H1 (cell line): ENCODE results near the gene TFDP1.

Experiments used
- HDAC6 ChIP-seq: IDR thresholded peaks from one replicate; pipeline ENCODE4 v1.7.1; 2012; ENCODE audit warnings: low read depth, mild to moderate bottlenecking, inconsistent platforms, low read length, moderate library complexity
- JUN ChIP-seq: IDR thresholded peaks from 2 replicates; pipeline ENCODE4 v1.6.1; 2011; ENCODE audit warnings: low read depth, mild to moderate bottlenecking, improper control_type of control experiment, low read length
- KDM1A ChIP-seq: fragments of 200-600, 300-600 bp; sonication (generic); IDR thresholded peaks from 2 replicates; pipeline ENCODE4 v1.7.1; 2016; ENCODE audit warnings: mild to moderate bottlenecking, low read length, borderline replicate concordance
- KDM4A ChIP-seq: IDR thresholded peaks from one replicate; pipeline ENCODE4 v1.7.1; 2012; ENCODE audit warnings: low read depth, mild to moderate bottlenecking, moderate library complexity, low read length, inconsistent platforms; ENCODE audit not compliant: severe bottlenecking
- POLR2A ChIP-seq, 2 experiments: IDR thresholded peaks; 1 replicate in 1 of 2; 2 replicates in 1 of 2; pipeline ENCODE4 v1.6.1; 2011; ENCODE audit warnings: low read depth in 2 of 2, low read length in 2 of 2, mild to moderate bottlenecking in 2 of 2; ENCODE audit errors: control extremely low read depth in 1 of 2
- SIN3A ChIP-seq, 2 experiments: IDR thresholded peaks in 1 of 2; conservative IDR thresholded peaks in 1 of 2; 2 replicates each; pipeline ENCODE4 v1.6.1; 2011 to 2012; ENCODE audit warnings: low read length in 2 of 2, improper control_type of control experiment in 1 of 2, low read depth in 1 of 2, mild to moderate bottlenecking in 1 of 2
- SUZ12 ChIP-seq: fragments of 200-600 bp; sonication (generic); IDR thresholded peaks from 2 replicates; pipeline ENCODE4 v1.6.1; 2012; ENCODE audit warnings: mild to moderate bottlenecking, inconsistent platforms, low read length, moderate library complexity, mixed read lengths
- TAF1 ChIP-seq: IDR thresholded peaks from 2 replicates; pipeline ENCODE4 v1.6.1; 2011; ENCODE audit warnings: mild to moderate bottlenecking, low read depth, low read length
- TEAD4 ChIP-seq: IDR thresholded peaks from 2 replicates; pipeline ENCODE4 v1.6.1; 2012; ENCODE audit warnings: low read depth, low read length, inconsistent platforms, mixed read lengths
- YY1 ChIP-seq: IDR thresholded peaks from 2 replicates; pipeline ENCODE4 v1.6.1; 2011; ENCODE audit warnings: low read depth, mild to moderate bottlenecking, low read length
- TF ChIP-seq, protein P1 (sequence below), 3 experiments: IDR thresholded peaks; 1 replicate in 2 of 3; 2 replicates in 1 of 3; pipeline versions ENCODE4 v1.5.1 to v1.6.1; 2011; ENCODE audit warnings: low read length in 3 of 3, mild to moderate bottlenecking in 3 of 3, inconsistent platforms in 2 of 3, low read depth in 1 of 3, moderate library complexity in 1 of 3; ENCODE audit not compliant: insufficient read depth in 1 of 3; ENCODE audit errors: control extremely low read depth in 1 of 3

GRCh38 chr13:113655346-113656002 lies 70.9 kb downstream of the TFDP1 start:
- TF ChIP-seq POLR2A (IDR thresholded peaks at IDR 0.05; ENCODE audit: control extremely low read depth in 1 of 2, low read depth in 2 of 2, low read length in 2 of 2) (no peak), KDM1A (no peak), SIN3A (conservative IDR thresholded peaks at IDR 0.05 in 1 of 2, IDR thresholded peaks at IDR 0.05 in 1 of 2; ENCODE audit: low read depth in 1 of 2, low read length in 2 of 2) (no peak), KDM4A (no peak), TEAD4 (no peak), HDAC6 (no peak), SUZ12 (no peak), JUN (no peak), YY1 (no peak), TAF1 (no peak)
- TF ChIP-seq, protein P1, sequence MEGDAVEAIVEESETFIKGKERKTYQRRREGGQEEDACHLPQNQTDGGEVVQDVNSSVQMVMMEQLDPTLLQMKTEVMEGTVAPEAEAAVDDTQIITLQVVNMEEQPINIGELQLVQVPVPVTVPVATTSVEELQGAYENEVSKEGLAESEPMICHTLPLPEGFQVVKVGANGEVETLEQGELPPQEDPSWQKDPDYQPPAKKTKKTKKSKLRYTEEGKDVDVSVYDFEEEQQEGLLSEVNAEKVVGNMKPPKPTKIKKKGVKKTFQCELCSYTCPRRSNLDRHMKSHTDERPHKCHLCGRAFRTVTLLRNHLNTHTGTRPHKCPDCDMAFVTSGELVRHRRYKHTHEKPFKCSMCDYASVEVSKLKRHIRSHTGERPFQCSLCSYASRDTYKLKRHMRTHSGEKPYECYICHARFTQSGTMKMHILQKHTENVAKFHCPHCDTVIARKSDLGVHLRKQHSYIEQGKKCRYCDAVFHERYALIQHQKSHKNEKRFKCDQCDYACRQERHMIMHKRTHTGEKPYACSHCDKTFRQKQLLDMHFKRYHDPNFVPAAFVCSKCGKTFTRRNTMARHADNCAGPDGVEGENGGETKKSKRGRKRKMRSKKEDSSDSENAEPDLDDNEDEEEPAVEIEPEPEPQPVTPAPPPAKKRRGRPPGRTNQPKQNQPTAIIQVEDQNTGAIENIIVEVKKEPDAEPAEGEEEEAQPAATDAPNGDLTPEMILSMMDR (IDR thresholded peaks at IDR 0.05; ENCODE audit: control extremely low read depth in 1 of 3, insufficient read depth in 1 of 3, low read depth in 1 of 3, low read length in 3 of 3) = no peak
